Stimulated activated CD8-positive, alpha-beta memory T cell treated with anti-CD3 and anti-CD28 coated beads, Interleukin-4, amount 100 ng/mL, for 1 hour (primary cell): ENCODE results near the gene SIX4.

Experiments used
- DNase-seq, 2 donors: peaks; one replicate each; pipeline ENCODE4 v3.0.0-alpha.2; 2020; ENCODE audit warnings: low read depth in 2 of 2, low spot score in 1 of 2

SIX4 gene

DNA sequence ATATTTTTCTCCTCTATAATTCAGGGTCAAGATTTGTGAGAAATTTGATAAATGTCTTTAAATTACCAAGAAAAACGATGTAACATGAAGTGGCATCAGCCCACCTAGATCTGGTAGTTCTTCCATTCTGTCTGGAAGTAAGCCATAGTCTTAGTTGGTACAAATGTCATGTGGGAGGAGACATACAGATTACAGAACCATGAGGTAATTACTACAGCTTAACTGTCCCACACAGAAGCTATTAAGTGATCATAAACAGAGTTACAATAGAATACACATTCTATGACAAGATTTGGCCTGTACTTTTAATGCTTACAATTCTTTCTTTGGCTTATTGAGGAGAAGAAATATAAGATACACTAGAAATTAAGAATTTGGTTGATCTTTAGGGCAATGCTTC is 61.2 kb downstream of the SIX4 start:
- DNase-seq, result no peak

- no peak for DNase-seq
These were observed 62.4 kb downstream of the SIX4 start for GRCh38 chr14:60661721-60662120.
